Measurements from ENCODE around the gene OTOS.

DNA sequence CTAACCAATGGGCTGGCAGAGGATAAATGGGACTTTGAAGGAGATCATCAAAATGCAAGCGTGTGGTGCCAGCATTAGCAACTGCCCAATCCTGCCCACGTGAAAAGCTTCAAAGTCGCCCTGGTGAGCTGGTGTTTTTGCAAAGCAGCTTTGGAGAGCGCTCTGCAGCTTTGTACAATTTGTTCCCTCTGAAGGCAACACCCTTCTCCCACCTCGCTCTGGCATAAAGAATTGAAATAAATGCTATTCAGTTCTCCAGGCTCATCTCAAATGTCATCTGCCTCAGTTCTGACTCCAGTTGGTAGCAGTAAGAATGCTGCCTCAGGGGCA lies 7.8 kb downstream of the OTOS start:
- TF ChIP-seq, protein P1, sequence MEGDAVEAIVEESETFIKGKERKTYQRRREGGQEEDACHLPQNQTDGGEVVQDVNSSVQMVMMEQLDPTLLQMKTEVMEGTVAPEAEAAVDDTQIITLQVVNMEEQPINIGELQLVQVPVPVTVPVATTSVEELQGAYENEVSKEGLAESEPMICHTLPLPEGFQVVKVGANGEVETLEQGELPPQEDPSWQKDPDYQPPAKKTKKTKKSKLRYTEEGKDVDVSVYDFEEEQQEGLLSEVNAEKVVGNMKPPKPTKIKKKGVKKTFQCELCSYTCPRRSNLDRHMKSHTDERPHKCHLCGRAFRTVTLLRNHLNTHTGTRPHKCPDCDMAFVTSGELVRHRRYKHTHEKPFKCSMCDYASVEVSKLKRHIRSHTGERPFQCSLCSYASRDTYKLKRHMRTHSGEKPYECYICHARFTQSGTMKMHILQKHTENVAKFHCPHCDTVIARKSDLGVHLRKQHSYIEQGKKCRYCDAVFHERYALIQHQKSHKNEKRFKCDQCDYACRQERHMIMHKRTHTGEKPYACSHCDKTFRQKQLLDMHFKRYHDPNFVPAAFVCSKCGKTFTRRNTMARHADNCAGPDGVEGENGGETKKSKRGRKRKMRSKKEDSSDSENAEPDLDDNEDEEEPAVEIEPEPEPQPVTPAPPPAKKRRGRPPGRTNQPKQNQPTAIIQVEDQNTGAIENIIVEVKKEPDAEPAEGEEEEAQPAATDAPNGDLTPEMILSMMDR (conservative IDR thresholded peaks at IDR 0.05 in 1 of 2, IDR thresholded peaks at IDR 0.05 in 1 of 2; ENCODE audit: extremely low read depth in 1 of 2, insufficient read depth in 1 of 2, low read depth in 1 of 2, low read length in 2 of 2): no peak
- no peak for TF ChIP-seq EZH2 (IDR thresholded peaks at IDR 0.05; ENCODE audit: borderline replicate concordance, low read length)

Data from mammary epithelial cell (primary cell).